GM18511 (cell line): ENCODE measurements around the gene COPE.

Experiments used
- ATAC-seq: cut with Tn5 transposase; IDR thresholded peaks from one replicate; pipeline ENCODE4 v1.9.1; 2021; ENCODE audit warnings: mild to moderate bottlenecking, moderate library complexity; ENCODE audit not compliant: unreplicated experiment

COPE gene

GRCh38 chr19:18868380-18869022, 50.7 kb downstream of the COPE start:
- ATAC-seq = no peak

DNA sequence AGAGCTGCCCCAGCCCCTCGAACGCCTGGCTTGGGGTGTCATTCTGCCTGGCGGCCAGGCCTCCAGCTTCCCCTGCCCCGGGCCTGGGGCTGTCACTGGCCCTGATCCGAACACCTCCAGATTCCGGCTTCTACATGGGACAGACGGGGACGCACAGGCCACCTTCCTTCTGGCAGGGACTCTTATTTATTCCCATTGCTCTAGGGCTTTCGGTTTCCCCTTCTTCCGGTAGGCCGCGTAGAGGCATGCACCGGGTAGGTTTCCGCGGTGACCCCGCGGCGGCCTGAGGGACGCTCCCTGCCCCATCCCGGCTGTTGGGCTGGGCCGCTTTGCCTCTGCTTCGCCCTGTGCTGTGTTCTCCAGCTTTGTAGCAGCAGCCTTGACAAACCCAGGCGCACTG, 51.4 kb downstream of the COPE start:
- ATAC-seq = no peak

- no peak for ATAC-seq
These were observed 52.0 kb downstream of the COPE start for GRCh38 chr19:18867199-18867598.

- ATAC-seq = no peak
These were observed 52.4 kb downstream of the COPE start for GRCh38 chr19:18866800-18867123.

DNA sequence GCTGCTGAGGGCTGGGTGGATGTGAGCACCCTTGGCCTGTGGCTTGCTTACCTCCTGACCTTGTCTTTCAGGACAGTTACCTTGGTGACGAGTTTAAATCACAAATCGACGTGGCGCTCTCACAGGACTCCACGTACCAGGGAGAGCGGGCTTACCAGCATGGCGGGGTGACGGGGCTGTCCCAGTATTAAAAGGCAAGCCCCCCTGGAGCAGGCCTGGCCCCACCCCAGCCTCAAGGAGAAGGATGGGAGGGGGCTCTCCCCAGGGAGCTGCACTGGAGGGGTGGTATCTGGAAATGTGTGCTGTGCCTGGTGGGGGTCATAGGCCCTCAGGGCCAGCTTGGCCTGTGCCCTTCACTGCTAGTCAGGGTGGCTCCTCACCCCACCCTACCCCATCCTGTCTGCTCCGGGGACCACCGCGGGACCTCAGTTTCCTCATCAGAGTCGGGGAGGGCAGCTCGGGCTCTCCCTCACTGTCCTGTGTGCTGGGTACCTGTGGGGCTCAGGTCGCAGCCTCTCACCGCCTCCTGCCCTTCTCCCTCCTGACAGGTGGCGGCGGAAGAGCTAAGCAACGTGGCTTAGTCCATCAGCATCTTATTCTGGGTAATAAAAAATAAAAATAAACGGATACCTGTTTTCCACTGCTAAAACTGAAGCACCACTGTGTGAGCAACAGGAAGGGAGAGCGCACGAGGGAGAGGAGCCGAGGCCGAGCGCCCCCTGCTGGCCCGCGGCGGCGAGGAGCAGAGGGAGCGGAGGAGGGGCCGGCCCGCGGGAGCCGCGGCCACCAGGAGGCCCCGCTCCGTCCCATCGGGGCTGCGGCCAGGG, 53.0 kb downstream of the COPE start:
- ATAC-seq = no peak

GRCh38 chr19:18865106-18865972, 53.8 kb downstream of the COPE start:
- no peak for ATAC-seq

- no peak for ATAC-seq
These were observed 55.3 kb downstream of the COPE start for GRCh38 chr19:18863843-18864362.

DNA sequence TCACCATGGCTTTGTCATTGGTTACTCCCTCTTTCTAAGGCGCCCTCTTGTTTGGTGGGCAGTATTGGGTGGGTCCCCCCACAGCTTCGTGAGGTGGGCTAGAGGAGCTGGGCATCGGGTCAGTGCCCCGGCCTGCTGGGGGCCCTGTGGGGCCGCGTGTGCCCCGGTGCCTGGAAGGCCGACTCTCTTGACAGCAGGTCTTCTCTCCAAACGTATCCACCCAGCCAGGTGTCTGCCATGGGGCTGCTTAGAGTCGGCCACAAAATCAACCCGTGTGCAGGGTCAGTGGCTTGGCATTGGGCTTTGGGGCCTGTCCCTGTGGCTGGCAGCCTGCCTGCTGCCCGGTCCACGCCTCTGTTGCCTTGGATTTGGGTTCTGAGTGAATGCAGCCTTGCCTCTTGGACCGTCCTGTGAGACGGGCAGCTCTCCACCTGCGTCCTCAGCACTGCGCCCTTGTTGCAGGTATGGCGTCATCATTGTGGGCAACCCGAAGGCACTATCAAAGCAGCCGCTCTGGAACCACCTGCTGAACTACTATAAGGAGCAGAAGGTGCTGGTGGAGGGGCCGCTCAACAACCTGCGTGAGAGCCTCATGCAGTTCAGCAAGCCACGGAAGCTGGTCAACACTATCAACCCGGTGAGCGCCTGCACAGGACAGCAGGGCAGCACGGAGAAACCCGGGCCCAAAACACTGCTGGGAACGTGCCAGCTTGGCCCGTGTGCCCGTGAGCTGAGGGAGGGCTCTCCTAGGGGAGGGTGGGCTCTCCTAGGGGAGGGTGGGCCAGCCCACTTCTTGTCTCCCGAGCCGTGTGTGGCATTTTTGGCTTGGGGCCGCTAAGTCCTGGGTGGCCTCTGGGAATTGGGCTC, 56.0 kb downstream of the COPE start:
- no peak for ATAC-seq

GRCh38 chr19:18861917-18862316, 57.3 kb downstream of the COPE start:
- no peak for ATAC-seq

GRCh38 chr19:18861235-18861634, 58.0 kb downstream of the COPE start:
- ATAC-seq = no peak

DNA sequence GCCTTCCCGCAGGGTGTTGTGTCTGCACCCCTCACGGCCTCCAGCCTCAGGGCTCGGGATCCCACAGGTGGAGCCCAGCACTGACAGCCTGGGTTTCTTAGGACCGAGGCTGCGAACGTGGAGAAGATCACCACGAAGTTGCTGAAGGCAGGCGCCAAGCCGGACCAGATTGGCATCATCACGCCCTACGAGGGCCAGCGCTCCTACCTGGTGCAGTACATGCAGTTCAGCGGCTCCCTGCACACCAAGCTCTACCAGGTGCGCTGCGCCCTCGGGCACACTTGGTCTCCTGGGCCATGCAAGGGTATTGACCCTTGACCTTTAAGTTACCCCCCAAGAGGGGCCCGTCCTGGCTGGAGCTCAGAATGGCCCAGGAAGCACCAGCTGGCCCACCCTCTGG, 58.5 kb downstream of the COPE start:
- ATAC-seq = no peak

GRCh38 chr19:18860302-18860700, 58.9 kb downstream of the COPE start:
- ATAC-seq = no peak

DNA sequence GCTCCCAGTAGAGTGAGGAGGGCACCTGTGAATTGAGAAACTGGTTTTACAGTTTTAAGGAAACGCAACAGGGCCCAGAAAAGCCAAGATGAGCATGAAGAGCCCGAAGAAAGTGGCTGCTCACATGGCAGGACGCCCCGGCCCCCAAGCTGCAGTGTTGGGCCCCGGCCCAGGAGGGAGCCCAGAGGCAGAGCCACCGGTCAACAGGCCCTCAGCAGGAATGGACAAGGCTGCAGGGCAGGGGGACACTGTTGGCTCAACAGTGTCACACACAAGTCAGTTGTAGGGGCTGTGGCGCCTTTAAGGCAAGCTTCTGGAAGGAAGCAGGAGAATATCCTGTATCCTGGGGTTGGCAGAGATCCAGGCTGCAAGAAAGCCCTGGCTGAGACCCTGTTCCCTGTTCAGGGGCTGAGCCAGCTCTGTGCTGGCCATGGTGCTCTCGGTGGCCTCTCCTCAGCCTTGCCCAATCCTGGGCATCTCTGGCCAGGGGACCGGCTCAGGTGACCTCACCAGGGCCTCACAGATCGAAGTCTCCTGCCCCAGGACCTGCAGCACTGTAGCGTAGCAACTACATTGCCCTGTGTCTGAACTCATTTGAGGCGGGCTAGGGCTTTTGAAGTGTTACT, 59.4 kb downstream of the COPE start:
- no peak for ATAC-seq

DNA sequence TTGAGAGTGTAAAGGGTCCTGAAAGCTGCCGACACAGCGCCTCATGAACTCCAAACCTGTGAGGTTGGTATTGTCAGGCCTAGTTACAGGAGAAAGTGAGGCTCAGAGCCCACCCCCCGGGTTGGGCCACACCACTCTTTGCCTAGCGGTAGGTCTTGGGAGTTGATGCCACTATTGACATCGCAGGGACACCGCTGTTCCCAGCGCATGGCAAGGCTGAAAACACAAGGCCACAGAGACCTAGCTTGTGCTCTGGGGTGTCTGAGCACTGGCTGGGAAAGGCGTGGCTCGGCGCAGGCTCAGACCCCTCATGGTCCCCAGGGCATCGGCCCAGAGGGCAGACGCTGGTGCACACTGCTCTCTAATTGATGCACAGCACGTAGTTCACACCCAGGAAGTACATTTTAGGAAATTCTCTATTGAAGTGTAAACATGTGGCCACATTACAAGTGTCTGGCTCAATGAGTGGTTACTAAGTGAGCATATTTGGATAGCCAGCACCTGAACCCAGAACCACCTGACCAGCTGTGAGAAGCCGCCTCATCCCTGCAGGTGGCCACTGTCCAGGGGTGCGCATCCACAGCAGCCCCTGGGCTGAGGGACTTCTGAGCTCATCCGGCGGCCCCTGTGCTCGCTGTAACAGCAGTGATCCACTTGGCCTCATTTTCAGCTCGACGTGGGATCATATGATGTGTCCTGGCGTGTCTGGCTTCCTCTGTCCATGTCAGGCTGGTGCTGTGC, 60.1 kb downstream of the COPE start:
- no peak for ATAC-seq

DNA sequence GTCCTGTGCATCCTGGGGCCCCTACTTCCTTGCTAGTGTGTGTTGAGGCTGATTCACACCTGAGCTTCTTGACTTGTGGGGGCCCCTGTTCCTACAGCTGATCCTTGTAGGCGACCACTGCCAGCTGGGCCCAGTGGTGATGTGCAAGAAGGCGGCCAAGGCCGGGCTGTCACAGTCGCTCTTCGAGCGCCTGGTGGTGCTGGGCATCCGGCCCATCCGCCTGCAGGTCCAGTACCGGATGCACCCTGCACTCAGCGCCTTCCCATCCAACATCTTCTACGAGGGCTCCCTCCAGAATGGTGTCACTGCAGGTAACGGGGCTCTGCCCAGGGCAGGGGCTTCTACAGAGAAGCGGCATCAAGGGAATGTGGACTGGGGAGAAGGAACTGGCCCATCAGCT, 62.0 kb downstream of the COPE start:
- ATAC-seq = no peak

DNA sequence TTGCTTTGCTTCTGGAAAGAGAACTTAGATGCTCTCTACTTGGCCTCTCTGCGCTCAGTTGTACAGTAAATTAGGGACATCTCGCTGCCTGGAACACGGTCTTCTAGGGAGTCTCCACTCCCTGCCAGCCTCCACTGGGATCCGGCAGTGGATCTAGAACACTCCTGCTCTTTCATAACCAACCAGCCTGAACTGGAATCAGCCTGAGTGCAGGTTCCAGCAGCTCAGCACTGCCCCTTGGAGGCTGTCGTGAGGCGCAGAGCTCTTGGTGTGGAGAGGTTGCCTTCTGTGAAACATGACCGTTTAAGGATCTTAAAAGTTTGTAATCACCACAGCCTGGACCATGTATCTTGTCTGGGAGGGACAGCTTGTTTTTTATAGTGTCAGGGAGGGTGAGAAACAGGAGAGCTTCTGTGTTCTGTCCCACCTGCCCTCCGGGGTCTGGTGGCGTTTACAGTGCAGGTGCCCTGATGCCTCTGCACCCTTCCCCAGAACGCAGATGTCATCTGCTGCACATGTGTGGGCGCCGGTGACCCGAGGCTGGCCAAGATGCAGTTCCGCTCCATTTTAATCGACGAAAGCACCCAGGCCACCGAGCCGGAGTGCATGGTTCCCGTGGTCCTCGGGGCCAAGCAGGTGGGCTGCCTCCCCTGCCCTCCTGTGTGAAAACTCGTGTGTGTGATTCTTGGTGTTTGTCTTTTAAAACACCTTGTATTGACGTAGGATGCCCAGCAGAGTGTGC, 62.6 kb downstream of the COPE start:
- ATAC-seq = no peak

GRCh38 chr19:18855647-18856384, 63.4 kb downstream of the COPE start:
- ATAC-seq = no peak

DNA sequence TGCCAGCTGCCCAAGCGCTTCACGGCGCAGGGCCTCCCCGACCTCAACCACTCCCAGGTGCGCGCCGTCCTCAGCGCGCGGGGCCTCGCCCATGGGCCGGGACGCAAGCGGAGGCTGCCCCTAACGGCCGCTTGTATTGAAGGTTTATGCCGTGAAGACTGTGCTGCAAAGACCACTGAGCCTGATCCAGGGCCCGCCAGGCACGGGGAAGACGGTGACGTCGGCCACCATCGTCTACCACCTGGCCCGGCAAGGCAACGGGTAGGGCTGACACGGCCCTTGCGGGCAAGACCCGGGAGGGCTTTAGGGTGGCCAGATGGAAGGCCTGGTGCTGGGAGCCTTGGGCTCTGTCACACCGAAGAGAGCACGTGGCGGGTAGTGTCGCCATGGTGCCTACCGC, 64.2 kb downstream of the COPE start:
- no peak for ATAC-seq
